Liver (tissue), 2 donors: ENCODE results near the gene SPOP.
A peak's percentile ranks its signal among the peaks of the same experiment; 100 is the strongest.

Experiments used
- CTCF ChIP-seq: fragments of 150-350 bp; IDR thresholded peaks from 2 replicates; pipeline ENCODE4 v1.5.1; 2017; ENCODE audit warnings: improper control_type of control experiment, low read depth, low read length; ENCODE audit not compliant: missing input control
- YY1 ChIP-seq: IDR thresholded peaks from 2 replicates; pipeline ENCODE4 v1.6.1; 2016; ENCODE audit warnings: antibody characterized with exemption, mild to moderate bottlenecking
- donor health status: healthy.

DNA sequence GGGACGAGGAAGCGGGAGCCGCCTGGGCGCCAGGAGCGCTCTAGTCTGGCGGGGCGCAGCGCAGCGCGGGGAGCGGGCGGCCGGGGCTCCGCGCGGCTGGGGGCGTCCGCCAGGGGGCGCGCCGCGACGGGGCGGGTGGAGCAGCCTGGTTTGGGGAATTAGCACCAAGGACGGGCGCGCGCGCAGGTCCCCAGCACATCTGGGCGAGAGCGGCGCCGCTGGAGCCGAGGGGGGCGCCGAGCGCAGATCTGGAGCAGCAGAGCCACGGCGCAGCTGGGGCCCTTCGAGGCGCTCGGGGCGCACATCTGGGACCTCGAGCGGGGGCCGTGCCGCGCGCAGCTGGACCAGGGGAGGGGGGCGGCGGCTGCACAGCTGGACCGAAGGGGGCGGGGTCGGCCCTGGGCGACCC is 102.2 kb downstream of the SPOP start, which contains the start of gene NXPH3:
- TF ChIP-seq CTCF: peak; percentile 57
- TF ChIP-seq YY1: no peak
